Heart right ventricle (tissue), 16 donors: ENCODE results near the gene VENTX. TPM values are rescaled to one million over a fixed set of nuclear protein-coding genes. Genes with fewer than 3 reads are reported as not detected.

Source experiments
- ATAC-seq, 8 donors: fragments of 200-7000 bp; cut with Tn5 transposase; one replicate each; pipeline ENCODE4 v1.9.1; 2020; ENCODE audit warnings: mild to moderate bottlenecking in 8 of 8, moderate library complexity in 8 of 8, moderate number of reproducible peaks in 1 of 8
- DNase-seq, 2 donors: peaks; one replicate each; pipeline ENCODE4 v3.0.0-alpha.2; 2020
- H3K27ac ChIP-seq, 10 donors: fragments of 200-600 bp; sonication (generic) in 2 of 10; one replicate each; pipeline versions ENCODE4 v1.5.0 to v1.8.0; 2020 to 2022; ENCODE audit warnings: mild to moderate bottlenecking in 3 of 10
- H3K27me3 ChIP-seq, 7 donors: fragments of 200-600 bp; one replicate each; pipeline ENCODE4 v1.8.0; 2021 to 2022; ENCODE audit warnings: mild to moderate bottlenecking in 2 of 7
- H3K36me3 ChIP-seq, 9 donors: fragments of 200-600 bp; sonication (generic) in 1 of 9; one replicate each; pipeline versions ENCODE4 v1.5.0 to v1.8.0; 2020 to 2022; ENCODE audit warnings: mild to moderate bottlenecking in 2 of 9
- H3K4me1 ChIP-seq, 9 donors: fragments of 200-600 bp; sonication (generic) in 1 of 9; one replicate each; pipeline versions ENCODE4 v1.5.0 to v1.8.0; 2020 to 2022; ENCODE audit warnings: mild to moderate bottlenecking in 4 of 9
- H3K4me3 ChIP-seq, 10 donors: fragments of 200-600 bp; sonication (generic) in 2 of 10; one replicate each; pipeline versions ENCODE4 v1.5.0 to v1.8.0; 2020 to 2022; ENCODE audit warnings: mild to moderate bottlenecking in 7 of 10, moderate library complexity in 2 of 10
- H3K9me3 ChIP-seq, 11 donors: fragments of 200-600 bp in 10 of 11; sonication (generic) in 2 of 11; one replicate each; pipeline versions ENCODE4 v1.5.0 to v1.8.0; 2013 to 2022; ENCODE audit warnings: mild to moderate bottlenecking in 2 of 11, control low read depth in 1 of 11, moderate library complexity in 1 of 11
- CTCF ChIP-seq, 9 donors: fragments of 200-600 bp; sonication (generic) in 2 of 9; IDR thresholded peaks; one replicate each; pipeline versions ENCODE4 v1.5.0 to v1.8.0; 2021 to 2022; ENCODE audit warnings: antibody characterized with exemption in 9 of 9, mild to moderate bottlenecking in 5 of 9, moderate library complexity in 1 of 9
- WGBS, 2 donors: extraction: QIAGEN DNeasy Blood & Tissue Kit; methylation state at CpG; one replicate each; pipeline ENCODE4 v1.1.7; 2013; ENCODE audit warnings: inconsistent platforms in 1 of 2; 5-methylcytosine and 5-hydroxymethylcytosine counted together
- intact Hi-C, 10 donors: fragments of 100-400 bp; cut with DNase I; formaldehyde crosslinking; loops; one replicate each; pipeline versions ENCODE4 v1.11.1 to v1.14.2; 2022
- polyA plus RNA-seq, 2 donors: library from polyadenylated mRNA; stranded (reverse); fragments of 200-250 nt; gene quantifications; one replicate each; pipeline ENCODE4 v1.2.3, GENCODE V29; 2013
- total RNA-seq, 10 donors: library from RNA; stranded (reverse); fragmentation: NEBNext Ultra II Directional in 3 of 10; extraction: Animal tissue kit (Norgen Biotek cat#: 25700) in 3 of 10; gene quantifications; one replicate each; pipeline versions ENCODE4 v1.2.1 to v1.2.4, GENCODE V29; 2021 to 2023
- donor health status: Arrhythmogenic right ventricular cardiomyopathy.
- donor health status: ischemic (EF 13 %, LVEDD 7.1; RV severe dilation, severe dysfunction).
- donor health status: healthy with polysubstance abuse.
- donor health status: DM: no; HTN: yes; CAD: no.
- donor health status: DM: no; HTN: no; CAD: no.
- donor health status: ischemic (EF 25% LVEDD 6.9; RV normal size, moderate dysfunction).
- donor health status: ischemic (EF 25% LVEDD 5.7; RV mildly dilated, moderate dysfunction).
- donor health status: healthy.
- donor health status: DM: yes; HTN: yes; CAD: no.
- donor health status: Ischemic cardiomyopathy.
- donor health status: ischemic (EF 35%, LVEDD 5.7; RV mildly dilated, moderate dysfunction).
- donor health status: nonischemic (EF 11% LVEDD 7.7; RV severe dilation, severe dysfunction).
- donor health status: DM: yes; HTN: yes; CAD: no.
- donor health status: PGD.
- donor health status: ischemic (EF 29% LVEDD 5.4; RV normal size, mild dysfunction).
- donor health status: nonischemic (EF 23%, LVEDD 6.1; RV moderate dilation, normal function).

VENTX gene
- total and polyA plus RNA-seq, 12 donors: 0.19 to 1.5 (median 0.64) TPM; not detected in 1

DNA sequence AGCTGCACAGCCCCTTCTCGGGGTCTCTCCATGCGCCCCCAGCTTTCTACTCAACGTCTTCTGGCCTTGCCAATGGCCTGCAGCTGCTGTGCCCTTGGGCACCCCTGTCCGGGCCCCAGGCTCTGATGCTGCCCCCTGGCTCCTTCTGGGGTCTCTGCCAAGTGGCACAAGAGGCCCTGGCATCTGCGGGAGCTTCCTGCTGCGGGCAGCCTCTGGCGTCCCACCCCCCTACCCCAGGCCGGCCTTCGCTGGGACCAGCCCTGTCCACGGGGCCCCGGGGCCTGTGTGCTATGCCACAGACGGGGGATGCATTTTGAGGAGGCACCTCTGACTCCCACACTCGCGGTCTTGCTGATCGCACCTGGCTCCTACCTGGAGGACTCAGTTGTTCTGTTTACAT, 2.3 kb downstream of the VENTX start:
- DNase-seq (no peak), ATAC-seq (no peak)
- no peak overlapping the region for H3K27ac ChIP-seq
- H3K36me3 ChIP-seq: no peaks in the 10 kb centered on the region
- H3K27me3 ChIP-seq: peaks cover 34 to 98% (median 96%) of the 10 kb centered on the region in 7 donors
- peaks cover 0 to 35% (median 22%) of the 10 kb centered on the region in 9 donors for H3K4me1 ChIP-seq
- H3K9me3 ChIP-seq: no peaks in the 10 kb centered on the region
- WGBS, 2 donors: 69 to 74% methylated on average over 15 of the region's 15 CpGs
- TF ChIP-seq CTCF (IDR thresholded peaks at IDR 0.05): no peak
- H3K4me3 ChIP-seq: no peak overlapping the region
- intact Hi-C loops: no loop called here

- H3K4me3 ChIP-seq: peak overlapping the region in 1 of 10 donors; percentile 26
- ATAC-seq (no peak), DNase-seq (no peak)
- no peak overlapping the region for H3K27ac ChIP-seq
- no peaks in the 10 kb centered on the region for H3K36me3 ChIP-seq
- TF ChIP-seq CTCF (IDR thresholded peaks at IDR 0.05): no peak
- no peaks in the 10 kb centered on the region for H3K9me3 ChIP-seq
- 67 to 71% methylated on average over 25 of the region's 25 CpGs for WGBS, 2 donors
- peaks cover 0 to 23% (median 13%) of the 10 kb centered on the region in 9 donors for H3K4me1 ChIP-seq
- intact Hi-C loops: no loop called here
- H3K27me3 ChIP-seq: peaks cover 18 to 98% (median 96%) of the 10 kb centered on the region in 7 donors
Observed at GRCh38 chr10:133241501-133242205, 4.0 kb downstream of the VENTX start.

- Histone ChIP-seq H3K4me3 (no peak overlapping the region), H3K27ac (no peak overlapping the region), H3K9me3 (no peaks in the 10 kb centered on the region), H3K27me3 (peaks cover 12 to 97% (median 96%) of the 10 kb centered on the region in 7 donors), H3K4me1 (peaks cover 0 to 13% (median 2%) of the 10 kb centered on the region in 9 donors), H3K36me3 (no peaks in the 10 kb centered on the region)
- TF ChIP-seq CTCF (IDR thresholded peaks at IDR 0.05): no peak
- intact Hi-C loops: no loop called here
- ATAC-seq: no peak
- WGBS, 2 donors: 73 to 76% methylated on average over 27 of the region's 27 CpGs
- no peak for DNase-seq
Observed at GRCh38 chr10:133242611-133243356, 5.1 kb downstream of the VENTX start.

- no peak for ATAC-seq
- peaks cover 8 to 97% (median 95%) of the 10 kb centered on the region in 7 donors for H3K27me3 ChIP-seq
- 63 to 67% methylated on average over 14 of the region's 14 CpGs for WGBS, 2 donors
- peaks cover 0 to 13% (median 0%) of the 10 kb centered on the region in 9 donors for H3K4me1 ChIP-seq
- intact Hi-C loops: no loop called here
- no peaks in the 10 kb centered on the region for H3K9me3 ChIP-seq
- H3K4me3 ChIP-seq: no peak overlapping the region
- no peaks in the 10 kb centered on the region for H3K36me3 ChIP-seq
- no peak for DNase-seq
- no peak overlapping the region for H3K27ac ChIP-seq
- TF ChIP-seq CTCF (IDR thresholded peaks at IDR 0.05): no peak
Observed at GRCh38 chr10:133243593-133243992, 5.9 kb downstream of the VENTX start.
